ENCODE measurements around the gene C12orf57. TPM values are rescaled to one million over a fixed set of nuclear protein-coding genes. Genes with fewer than 3 reads are reported as not detected.

Gene C12orf57
- total and polyA plus RNA-seq, 9 of the 15 experiments (the other 6 are each of a cell fraction or from before 2014, with no cell fraction given) = 26.7 to 191 (median 107) TPM

DNA sequence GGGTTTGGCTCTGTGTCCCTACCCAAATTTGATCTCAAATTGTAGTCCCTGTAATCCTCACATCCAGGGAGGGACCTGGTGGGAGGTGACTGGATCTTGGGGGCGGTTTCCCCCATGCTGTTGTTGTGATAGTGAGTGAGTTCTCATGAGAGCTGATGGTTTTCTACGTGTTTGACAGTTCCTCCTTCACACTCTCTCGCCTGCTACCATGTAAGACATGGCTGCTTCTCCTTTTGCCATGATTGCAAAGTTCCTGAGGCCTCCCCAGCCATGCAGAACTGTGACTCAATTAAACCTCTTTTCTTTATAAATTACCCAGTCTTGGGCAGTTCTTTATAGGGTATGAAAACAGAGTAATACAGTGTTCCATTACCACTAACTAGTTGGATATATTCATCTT, 49.5 kb upstream of the C12orf57 start:
- FAIRE-seq (no peak), ATAC-seq (no peak), DNase-seq (ENCODE audit: extremely low read depth in 1 of 4, low spot score in 3 of 4) (no peak)
- intact Hi-C loops (cut with micrococcal nuclease) (no loop called here), in situ Hi-C loops (cut with MboI) (no loop called here)
- no peaks in the 10 kb centered on the region for H3K36me3 ChIP-seq (ENCODE audit: control insufficient read depth, insufficient read depth, low read length)
- H3K27me3 ChIP-seq (ENCODE audit: control insufficient read depth in 2 of 2, insufficient read depth in 2 of 2, low read length in 2 of 2) = no peaks in the 10 kb centered on the region
- 49% methylated on average over 2 of the region's 3 CpGs for WGBS (ENCODE audit: insufficient coverage, low coverage, missing lambda C conversion rate)
- H3K4me1 ChIP-seq (replicated peaks in 1 of 2; ENCODE audit: control insufficient read depth in 2 of 2, insufficient read depth in 2 of 2, low read length in 2 of 2) = peaks cover 13 to 14% of the 10 kb centered on the region in 2 experiments
- H3K9me1 ChIP-seq (ENCODE audit: control insufficient read depth, insufficient read depth, low read length) = no peaks in the 10 kb centered on the region
- CTCF ChIA-PET (ENCODE audit: low intra/inter-chr PET ratio) = no interaction called here
- no TSS peak for BruUV-seq (replicated peaks)
- no peak overlapping the region for H3K4me2 ChIP-seq (ENCODE audit: insufficient read depth, low read length)
- H2AFZ ChIP-seq (ENCODE audit: low read depth, low read length) = peak overlapping the region; percentile 55; the same call in 1 of the 2 replicates
- no peak overlapping the region for H3K9ac ChIP-seq (ENCODE audit: insufficient read depth in 1 of 2, low read depth in 2 of 2, low read length in 2 of 2)
- H3K9me3 ChIP-seq (replicated peaks; ENCODE audit: control insufficient read depth, insufficient read depth, low read depth, low read length) = no peaks in the 10 kb centered on the region
- TF ChIP-seq HLTF (IDR thresholded peaks at IDR 0.05) = no peak
- TF ChIP-seq ZNF780A (CRISPR knock-in tag; IDR thresholded peaks at IDR 0.05) = no peak
- no peak for TF ChIP-seq GATAD2B (IDR thresholded peaks at IDR 0.05; ENCODE audit: borderline replicate concordance)
- TF ChIP-seq TSC22D4 (tag; IDR thresholded peaks at IDR 0.05) = no peak
- no peak for TF ChIP-seq RBM14 (IDR thresholded peaks at IDR 0.05; ENCODE audit: borderline replicate concordance, insufficient read depth, low read depth, low read length)
- no peak for TF ChIP-seq ZFX (CRISPR knock-in tag; IDR thresholded peaks at IDR 0.05)
- TF ChIP-seq PTBP1 (IDR thresholded peaks at IDR 0.05; ENCODE audit: low read depth, low read length) = no peak
- TF ChIP-seq TEAD2 (tag; IDR thresholded peaks at IDR 0.05) = no peak
- no peak for TF ChIP-seq TBL1XR1 (IDR thresholded peaks at IDR 0.05; ENCODE audit: low read length in 2 of 2)
- TF ChIP-seq NR3C1 (CRISPR knock-in tag; IDR thresholded peaks at IDR 0.05) = no peak
- TF ChIP-seq SP2 (IDR thresholded peaks at IDR 0.05; ENCODE audit: extremely low read depth, low read depth, low read length, poor library complexity, severe bottlenecking) = no peak
- no peak for TF ChIP-seq MTA3 (IDR thresholded peaks at IDR 0.05; ENCODE audit: borderline replicate concordance)
- no peak for TF ChIP-seq ZNF444 (CRISPR knock-in tag; IDR thresholded peaks at IDR 0.05)
- TF ChIP-seq KAT7 (CRISPR knock-in tag; IDR thresholded peaks at IDR 0.05; ENCODE audit: borderline replicate concordance) = no peak
- TF ChIP-seq GABPB1 (CRISPR knock-in tag; IDR thresholded peaks at IDR 0.05) = no peak
- no peak for TF ChIP-seq SMARCB1 (IDR thresholded peaks at IDR 0.05; ENCODE audit: insufficient read length, low read depth)
- TF ChIP-seq, protein P1, sequence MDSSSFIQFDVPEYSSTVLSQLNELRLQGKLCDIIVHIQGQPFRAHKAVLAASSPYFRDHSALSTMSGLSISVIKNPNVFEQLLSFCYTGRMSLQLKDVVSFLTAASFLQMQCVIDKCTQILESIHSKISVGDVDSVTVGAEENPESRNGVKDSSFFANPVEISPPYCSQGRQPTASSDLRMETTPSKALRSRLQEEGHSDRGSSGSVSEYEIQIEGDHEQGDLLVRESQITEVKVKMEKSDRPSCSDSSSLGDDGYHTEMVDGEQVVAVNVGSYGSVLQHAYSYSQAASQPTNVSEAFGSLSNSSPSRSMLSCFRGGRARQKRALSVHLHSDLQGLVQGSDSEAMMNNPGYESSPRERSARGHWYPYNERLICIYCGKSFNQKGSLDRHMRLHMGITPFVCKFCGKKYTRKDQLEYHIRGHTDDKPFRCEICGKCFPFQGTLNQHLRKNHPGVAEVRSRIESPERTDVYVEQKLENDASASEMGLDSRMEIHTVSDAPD (CRISPR knock-in tag; IDR thresholded peaks at IDR 0.05) = no peak
- POLR2A ChIA-PET = no interaction called here
- no peak overlapping the region for H3K27ac ChIP-seq (ENCODE audit: extremely low read depth, low read depth, low read length)
- no peak overlapping the region for H3K4me3 ChIP-seq
- H3K79me2 ChIP-seq (ENCODE audit: control insufficient read depth, insufficient read depth, low read length) = 0 out of 3 replicates have a peak, but pooled peaks cover 2% of the 10 kb centered on the region
- no peaks in the 10 kb centered on the region for H4K20me1 ChIP-seq (replicated peaks; ENCODE audit: control insufficient read depth, insufficient read depth, low read length)
